ENCODE results near the gene NDUFB8. TPM values are rescaled to one million over a fixed set of nuclear protein-coding genes. Genes with fewer than 3 reads are reported as not detected.

NDUFB8 gene
- total and polyA plus RNA-seq, 4 donors, result 166 to 273 (median 268) TPM

GRCh38 chr10:100501423-100501822 lies 28.2 kb downstream of the NDUFB8 start:
- peaks cover 53% of the 10 kb centered on the region for H3K36me3 ChIP-seq (ENCODE audit: control insufficient read depth, insufficient read depth, low read length)
- no peaks in the 10 kb centered on the region for H3K27me3 ChIP-seq (ENCODE audit: control insufficient read depth, insufficient read depth, low read length)
- H3K9me3 ChIP-seq (ENCODE audit: control insufficient read depth, insufficient read depth, low read length), result no peaks in the 10 kb centered on the region
- no peak overlapping the region for H3K27ac ChIP-seq (ENCODE audit: low read depth, low read length)
- H3K4me3 ChIP-seq (ENCODE audit: low read depth, low read length), result no peak overlapping the region
- DNase-seq (ENCODE audit: low read depth in 4 of 6, low spot score in 6 of 6), result no peak
- no peaks in the 10 kb centered on the region for H3K4me1 ChIP-seq (ENCODE audit: control insufficient read depth, insufficient read depth, low read length)

- Histone ChIP-seq H3K4me1 (ENCODE audit: control insufficient read depth, insufficient read depth, low read length) (no peaks in the 10 kb centered on the region), H3K4me3 (ENCODE audit: low read depth, low read length) (no peak overlapping the region), H3K27ac (ENCODE audit: low read depth, low read length) (no peak overlapping the region), H3K36me3 (ENCODE audit: control insufficient read depth, insufficient read depth, low read length) (peaks cover 49% of the 10 kb centered on the region), H3K9me3 (ENCODE audit: control insufficient read depth, insufficient read depth, low read length) (no peaks in the 10 kb centered on the region), H3K27me3 (ENCODE audit: control insufficient read depth, insufficient read depth, low read length) (no peaks in the 10 kb centered on the region)
- 97% methylated on average over 4 of the region's 4 CpGs for WGBS (ENCODE audit: insufficient coverage)
- no peak for DNase-seq (ENCODE audit: low read depth in 4 of 6, low spot score in 6 of 6)
These were observed 31.6 kb downstream of the NDUFB8 start for GRCh38 chr10:100498059-100498458.

- no peak overlapping the region for H3K27ac ChIP-seq (ENCODE audit: low read depth, low read length)
- DNase-seq (ENCODE audit: low read depth in 4 of 6, low spot score in 6 of 6), result no peak
- H3K27me3 ChIP-seq (ENCODE audit: control insufficient read depth, insufficient read depth, low read length), result no peaks in the 10 kb centered on the region
- no peaks in the 10 kb centered on the region for H3K9me3 ChIP-seq (ENCODE audit: control insufficient read depth, insufficient read depth, low read length)
- WGBS (ENCODE audit: insufficient coverage), result 84% methylated on average over 2 of the region's 2 CpGs
- peaks cover 42% of the 10 kb centered on the region for H3K36me3 ChIP-seq (ENCODE audit: control insufficient read depth, insufficient read depth, low read length)
- no peaks in the 10 kb centered on the region for H3K4me1 ChIP-seq (ENCODE audit: control insufficient read depth, insufficient read depth, low read length)
- no peak overlapping the region for H3K4me3 ChIP-seq (ENCODE audit: low read depth, low read length)
These were observed 33.1 kb downstream of the NDUFB8 start for GRCh38 chr10:100496567-100496966.

- Histone ChIP-seq H3K27me3 (ENCODE audit: control insufficient read depth, insufficient read depth, low read length) (no peaks in the 10 kb centered on the region), H3K4me1 (ENCODE audit: control insufficient read depth, insufficient read depth, low read length) (peaks cover 3% of the 10 kb centered on the region), H3K27ac (ENCODE audit: low read depth, low read length) (no peak overlapping the region), H3K4me3 (ENCODE audit: low read depth, low read length) (no peak overlapping the region), H3K9me3 (ENCODE audit: control insufficient read depth, insufficient read depth, low read length) (no peaks in the 10 kb centered on the region), H3K36me3 (ENCODE audit: control insufficient read depth, insufficient read depth, low read length) (peaks cover 41% of the 10 kb centered on the region)
- no peak for DNase-seq (ENCODE audit: low read depth in 4 of 6, low spot score in 6 of 6)
- WGBS (ENCODE audit: insufficient coverage), result 100% methylated on average over 2 of the region's 2 CpGs
These were observed 39.1 kb downstream of the NDUFB8 start for GRCh38 chr10:100490531-100490930.

GRCh38 chr10:100489396-100489795 lies 40.3 kb downstream of the NDUFB8 start:
- H3K4me1 ChIP-seq (ENCODE audit: control insufficient read depth, insufficient read depth, low read length), result peaks cover 3% of the 10 kb centered on the region
- no peak for DNase-seq (ENCODE audit: low read depth in 4 of 6, low spot score in 6 of 6)
- WGBS (ENCODE audit: insufficient coverage), result 90% methylated on average over 3 of the region's 5 CpGs
- H3K27me3 ChIP-seq (ENCODE audit: control insufficient read depth, insufficient read depth, low read length), result no peaks in the 10 kb centered on the region
- H3K9me3 ChIP-seq (ENCODE audit: control insufficient read depth, insufficient read depth, low read length), result no peaks in the 10 kb centered on the region
- no peak overlapping the region for H3K27ac ChIP-seq (ENCODE audit: low read depth, low read length)
- H3K4me3 ChIP-seq (ENCODE audit: low read depth, low read length), result no peak overlapping the region
- peaks cover 45% of the 10 kb centered on the region for H3K36me3 ChIP-seq (ENCODE audit: control insufficient read depth, insufficient read depth, low read length)

GRCh38 chr10:100487529-100487928 lies 42.1 kb downstream of the NDUFB8 start:
- H3K9me3 ChIP-seq (ENCODE audit: control insufficient read depth, insufficient read depth, low read length), result no peaks in the 10 kb centered on the region
- peaks cover 10% of the 10 kb centered on the region for H3K4me1 ChIP-seq (ENCODE audit: control insufficient read depth, insufficient read depth, low read length)
- no peak overlapping the region for H3K4me3 ChIP-seq (ENCODE audit: low read depth, low read length)
- 99% methylated on average over 6 of the region's 6 CpGs for WGBS (ENCODE audit: insufficient coverage)
- peaks cover 39% of the 10 kb centered on the region for H3K36me3 ChIP-seq (ENCODE audit: control insufficient read depth, insufficient read depth, low read length)
- H3K27me3 ChIP-seq (ENCODE audit: control insufficient read depth, insufficient read depth, low read length), result peaks cover 7% of the 10 kb centered on the region
- no peak overlapping the region for H3K27ac ChIP-seq (ENCODE audit: low read depth, low read length)
- DNase-seq (ENCODE audit: low read depth in 4 of 6, low spot score in 6 of 6), result no peak

GRCh38 chr10:100485801-100486495 lies 43.7 kb downstream of the NDUFB8 start:
- Histone ChIP-seq H3K4me3 (ENCODE audit: low read depth, low read length) (no peak overlapping the region), H3K4me1 (ENCODE audit: control insufficient read depth, insufficient read depth, low read length) (peaks cover 22% of the 10 kb centered on the region), H3K27me3 (ENCODE audit: control insufficient read depth, insufficient read depth, low read length) (peaks cover 16% of the 10 kb centered on the region), H3K36me3 (ENCODE audit: control insufficient read depth, insufficient read depth, low read length) (peaks cover 39% of the 10 kb centered on the region), H3K9me3 (ENCODE audit: control insufficient read depth, insufficient read depth, low read length) (no peaks in the 10 kb centered on the region), H3K27ac (ENCODE audit: low read depth, low read length) (no peak overlapping the region)
- peak in 2 of 6 donors; percentile 25 to 45 for DNase-seq (ENCODE audit: low read depth in 4 of 6, low spot score in 6 of 6)
- WGBS (ENCODE audit: insufficient coverage), result 39% methylated on average over 8 of the region's 10 CpGs

GRCh38 chr10:100485366-100485765 lies 44.3 kb downstream of the NDUFB8 start:
- Histone ChIP-seq H3K4me3 (ENCODE audit: low read depth, low read length) (no peak overlapping the region), H3K9me3 (ENCODE audit: control insufficient read depth, insufficient read depth, low read length) (no peaks in the 10 kb centered on the region), H3K27ac (ENCODE audit: low read depth, low read length) (no peak overlapping the region), H3K4me1 (ENCODE audit: control insufficient read depth, insufficient read depth, low read length) (peaks cover 22% of the 10 kb centered on the region), H3K36me3 (ENCODE audit: control insufficient read depth, insufficient read depth, low read length) (peaks cover 39% of the 10 kb centered on the region), H3K27me3 (ENCODE audit: control insufficient read depth, insufficient read depth, low read length) (peaks cover 22% of the 10 kb centered on the region)
- DNase-seq (ENCODE audit: low read depth in 4 of 6, low spot score in 6 of 6), result peak in 1 of 6 donors; percentile 6
- WGBS (ENCODE audit: insufficient coverage), result no CpG with 5 or more reads among the region's 8 CpGs

GRCh38 chr10:100483876-100484666 lies 45.6 kb downstream of the NDUFB8 start:
- WGBS (ENCODE audit: insufficient coverage), result 85% methylated on average over 4 of the region's 5 CpGs
- no peaks in the 10 kb centered on the region for H3K9me3 ChIP-seq (ENCODE audit: control insufficient read depth, insufficient read depth, low read length)
- peaks cover 28% of the 10 kb centered on the region for H3K36me3 ChIP-seq (ENCODE audit: control insufficient read depth, insufficient read depth, low read length)
- no peak for DNase-seq (ENCODE audit: low read depth in 4 of 6, low spot score in 6 of 6)
- H3K27ac ChIP-seq (ENCODE audit: low read depth, low read length), result no peak overlapping the region
- peaks cover 34% of the 10 kb centered on the region for H3K27me3 ChIP-seq (ENCODE audit: control insufficient read depth, insufficient read depth, low read length)
- peaks cover 22% of the 10 kb centered on the region for H3K4me1 ChIP-seq (ENCODE audit: control insufficient read depth, insufficient read depth, low read length)
- H3K4me3 ChIP-seq (ENCODE audit: low read depth, low read length), result no peak overlapping the region

- Histone ChIP-seq H3K27me3 (ENCODE audit: control insufficient read depth, insufficient read depth, low read length) (peaks cover 35% of the 10 kb centered on the region), H3K4me3 (ENCODE audit: low read depth, low read length) (no peak overlapping the region), H3K9me3 (ENCODE audit: control insufficient read depth, insufficient read depth, low read length) (no peaks in the 10 kb centered on the region), H3K36me3 (ENCODE audit: control insufficient read depth, insufficient read depth, low read length) (peaks cover 16% of the 10 kb centered on the region), H3K27ac (ENCODE audit: low read depth, low read length) (no peak overlapping the region), H3K4me1 (ENCODE audit: control insufficient read depth, insufficient read depth, low read length) (peaks cover 22% of the 10 kb centered on the region)
- no peak for DNase-seq (ENCODE audit: low read depth in 4 of 6, low spot score in 6 of 6)
- WGBS (ENCODE audit: insufficient coverage), result 36% methylated on average over 5 of the region's 5 CpGs
These were observed 46.9 kb downstream of the NDUFB8 start for GRCh38 chr10:100482834-100483185.
